Testis (tissue), 3 donors: ENCODE data around the gene ZNRF2. TPM values are rescaled to one million over a fixed set of nuclear protein-coding genes. Genes with fewer than 3 reads are reported as not detected.
"Not testable (repeated sequence)": the region's sequence is repeated elsewhere in the genome, so short reads cannot be mapped to it uniquely, and the experiment has no call there.

Experiments
- DNase-seq: peaks from one replicate; pipeline ENCODE4 v3.0.0-alpha.2; 2019
- H3K27ac ChIP-seq, 2 donors: fragments of 200-600 bp; sonication (generic); one replicate each; pipeline ENCODE4 v1.5.1; 2019
- H3K27me3 ChIP-seq: fragments of 200-600 bp; sonication (generic); one replicate; pipeline ENCODE4 v1.5.1; 2019
- H3K36me3 ChIP-seq: fragments of 200-600 bp; sonication (generic); one replicate; pipeline ENCODE4 v1.5.1; 2017; ENCODE audit warnings: low read depth; ENCODE audit errors: missing control alignments
- H3K4me1 ChIP-seq: fragments of 200-600 bp; sonication (generic); one replicate; pipeline ENCODE4 v1.5.1; 2019
- H3K4me3 ChIP-seq, 2 donors: fragments of 200-600 bp; sonication (generic); one replicate each; pipeline ENCODE4 v1.5.1; 2017 to 2019
- H3K9me3 ChIP-seq: fragments of 200-600 bp; sonication (generic); one replicate; pipeline ENCODE4 v1.5.1; 2017
- POLR2A ChIP-seq: fragments of 450-650 bp; IDR thresholded peaks from one replicate; pipeline ENCODE4 v1.6.1; 2017; ENCODE audit warnings: antibody characterized with exemption, mild to moderate bottlenecking, moderate library complexity
- WGBS, 2 donors: methylation state at CpG; one replicate each; pipeline ENCODE4 v1.1.5; 2018; 5-methylcytosine and 5-hydroxymethylcytosine counted together
- intact Hi-C: fragments of 100-400 bp; cut with DNase I; formaldehyde crosslinking; loops from one replicate; pipeline ENCODE4 v1.15.1; 2023; ENCODE audit warnings: low total_unique reads
- polyA plus RNA-seq: library from polyadenylated mRNA; stranded (reverse); fragments of 350-450 nt; fragmentation: Illumina TruSeq; extraction: RNeasy Lipid Tissue Mini Kit (QIAGEN cat#74804); gene quantifications from one replicate; pipeline ENCODE4 v1.2.3, GENCODE V29; 2014; ENCODE audit warnings: low read depth, low replicate concordance; ENCODE audit not compliant: insufficient read depth
- total RNA-seq, 2 donors: library from RNA; depleted of rRNA; stranded (reverse); fragments of >200 nt; gene quantifications; one replicate each; pipeline ENCODE4 v1.2.3, GENCODE V29; 2016
- TF ChIP-seq, protein P1 (sequence below), 3 experiments: fragments of 450-650 bp in 2 of 3; fragments of 200-600 bp in 1 of 3; sonication (generic) in 1 of 3; IDR thresholded peaks; one replicate each; pipeline ENCODE4 v1.5.1; 2016 to 2019; ENCODE audit warnings: antibody characterized with exemption in 3 of 3, mild to moderate bottlenecking in 2 of 3, moderate library complexity in 1 of 3

ZNRF2 gene
- total and polyA plus RNA-seq, 3 donors from 2014 or later = 38.4 to 65.0 (median 53.0) TPM

- TF ChIP-seq POLR2A = no peak
- TF ChIP-seq, protein P1, sequence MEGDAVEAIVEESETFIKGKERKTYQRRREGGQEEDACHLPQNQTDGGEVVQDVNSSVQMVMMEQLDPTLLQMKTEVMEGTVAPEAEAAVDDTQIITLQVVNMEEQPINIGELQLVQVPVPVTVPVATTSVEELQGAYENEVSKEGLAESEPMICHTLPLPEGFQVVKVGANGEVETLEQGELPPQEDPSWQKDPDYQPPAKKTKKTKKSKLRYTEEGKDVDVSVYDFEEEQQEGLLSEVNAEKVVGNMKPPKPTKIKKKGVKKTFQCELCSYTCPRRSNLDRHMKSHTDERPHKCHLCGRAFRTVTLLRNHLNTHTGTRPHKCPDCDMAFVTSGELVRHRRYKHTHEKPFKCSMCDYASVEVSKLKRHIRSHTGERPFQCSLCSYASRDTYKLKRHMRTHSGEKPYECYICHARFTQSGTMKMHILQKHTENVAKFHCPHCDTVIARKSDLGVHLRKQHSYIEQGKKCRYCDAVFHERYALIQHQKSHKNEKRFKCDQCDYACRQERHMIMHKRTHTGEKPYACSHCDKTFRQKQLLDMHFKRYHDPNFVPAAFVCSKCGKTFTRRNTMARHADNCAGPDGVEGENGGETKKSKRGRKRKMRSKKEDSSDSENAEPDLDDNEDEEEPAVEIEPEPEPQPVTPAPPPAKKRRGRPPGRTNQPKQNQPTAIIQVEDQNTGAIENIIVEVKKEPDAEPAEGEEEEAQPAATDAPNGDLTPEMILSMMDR (IDR thresholded peaks at IDR 0.05) = no peak
- H3K27me3 ChIP-seq = no peaks in the 10 kb centered on the region
- no peaks in the 10 kb centered on the region for H3K36me3 ChIP-seq
- intact Hi-C loops = no loop called here
- no peaks in the 10 kb centered on the region for H3K4me1 ChIP-seq
- H3K4me3 ChIP-seq = no peak overlapping the region
- DNase-seq = no peak
- 96 to 100% methylated on average over 1 of the region's 1 CpG for WGBS, 2 donors
- no peak overlapping the region for H3K27ac ChIP-seq
- no peaks in the 10 kb centered on the region for H3K9me3 ChIP-seq
These were observed 24.1 kb upstream of the ZNRF2 start for GRCh38 chr7:30260246-30260768.

- TF ChIP-seq POLR2A = no peak
- TF ChIP-seq, protein P1 (IDR thresholded peaks at IDR 0.05) = no peak
- Histone ChIP-seq H3K36me3 (no peaks in the 10 kb centered on the region), H3K4me1 (no peaks in the 10 kb centered on the region), H3K9me3 (no peaks in the 10 kb centered on the region), H3K27me3 (no peaks in the 10 kb centered on the region), H3K27ac (no peak overlapping the region), H3K4me3 (no peak overlapping the region)
- intact Hi-C loops = no loop called here
- no peak for DNase-seq
- WGBS, 2 donors = 59 to 60% methylated on average over 4 of the region's 4 CpGs
These were observed 21.2 kb upstream of the ZNRF2 start for GRCh38 chr7:30263090-30263710.

DNA sequence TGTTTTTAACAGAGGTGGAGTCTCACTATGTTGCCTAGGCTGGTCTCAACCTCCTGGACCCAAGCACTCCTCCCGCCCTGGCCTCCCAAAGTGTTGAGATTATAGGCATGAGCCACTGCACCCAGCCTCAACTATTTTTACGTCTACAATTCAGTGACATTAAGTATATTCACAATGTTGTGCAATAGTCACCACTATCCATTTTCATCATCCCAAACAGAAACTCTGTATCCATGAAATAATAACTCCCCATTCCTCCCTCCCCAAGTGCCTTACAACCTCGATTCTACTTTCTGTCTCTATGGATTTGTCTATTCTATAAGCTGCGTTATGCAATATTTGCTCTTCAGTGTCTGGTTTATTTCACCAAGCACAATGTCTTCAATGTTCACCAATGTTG, 20.3 kb upstream of the ZNRF2 start:
- no peaks in the 10 kb centered on the region for H3K36me3 ChIP-seq
- no peak overlapping the region for H3K4me3 ChIP-seq
- WGBS, 2 donors = 90 to 94% methylated on average over 4 of the region's 4 CpGs
- H3K9me3 ChIP-seq = no peaks in the 10 kb centered on the region
- H3K27me3 ChIP-seq = no peaks in the 10 kb centered on the region
- H3K4me1 ChIP-seq = no peaks in the 10 kb centered on the region
- DNase-seq = no peak
- no peak overlapping the region for H3K27ac ChIP-seq
- TF ChIP-seq POLR2A = no peak
- TF ChIP-seq, protein P1 (IDR thresholded peaks at IDR 0.05) = no peak
- intact Hi-C loops = no loop called here

DNA sequence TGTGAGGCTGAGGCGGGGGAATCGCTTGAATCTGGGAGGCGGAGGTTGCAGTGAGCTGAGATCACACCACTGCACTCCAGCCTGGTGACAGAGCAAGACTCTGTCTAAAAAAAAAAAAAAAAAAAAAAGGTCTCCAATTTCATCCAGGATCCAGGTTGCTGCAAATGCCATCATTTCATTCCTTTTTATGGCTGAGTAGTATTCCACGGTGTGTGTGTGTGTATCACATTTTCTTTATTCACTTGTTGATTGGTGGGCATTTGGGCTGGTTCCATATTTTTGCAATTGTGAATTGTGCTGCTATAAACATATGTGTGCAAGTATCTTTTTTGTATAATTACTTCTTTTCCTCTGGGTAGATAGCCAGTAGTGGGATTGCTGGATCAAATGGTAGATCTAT, 19.2 kb upstream of the ZNRF2 start:
- intact Hi-C loops, H3K36me3 ChIP-seq: not testable (repeated sequence)
- 93 to 98% methylated on average over 4 of the region's 4 CpGs for WGBS, 2 donors

DNA sequence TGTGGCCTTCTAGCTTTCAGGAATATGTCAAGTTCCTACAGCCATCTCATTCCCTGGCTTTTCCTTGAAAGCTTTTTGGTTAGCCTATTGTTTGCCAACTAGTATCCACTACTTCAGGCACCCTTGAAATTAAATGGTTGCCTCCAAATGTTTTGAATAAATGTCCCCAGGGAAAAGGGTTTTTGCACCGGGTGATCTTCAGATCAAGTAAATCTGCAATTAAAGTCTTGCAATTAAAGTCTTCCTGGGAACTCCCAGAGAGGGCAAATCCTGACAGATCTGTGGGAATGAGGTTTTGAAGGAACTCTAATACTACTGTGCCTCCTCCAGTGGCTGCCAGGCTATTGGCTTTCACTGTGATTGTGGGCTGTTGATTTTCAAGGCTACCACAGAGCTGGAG, 17.7 kb upstream of the ZNRF2 start:
- Histone ChIP-seq H3K9me3 (no peaks in the 10 kb centered on the region), H3K4me3 (no peak overlapping the region), H3K27me3 (no peaks in the 10 kb centered on the region), H3K27ac (no peak overlapping the region), H3K36me3 (no peaks in the 10 kb centered on the region), H3K4me1 (no peaks in the 10 kb centered on the region)
- TF ChIP-seq, protein P1 (IDR thresholded peaks at IDR 0.05) = no peak
- TF ChIP-seq POLR2A = no peak
- intact Hi-C loops = no loop called here
- WGBS, 2 donors = 73 to 81% methylated on average over 1 of the region's 1 CpG
- DNase-seq = no peak

More for the DNA sequence above, 19.2 kb upstream of the ZNRF2 start:
- not testable (repeated sequence) for DNase-seq, H3K4me3 ChIP-seq, H3K9me3 ChIP-seq, H3K27me3 ChIP-seq, H3K4me1 ChIP-seq, H3K27ac ChIP-seq
